K562 (cell line): ENCODE results near the gene TRIP10. TPM values are rescaled to one million over a fixed set of nuclear protein-coding genes. Genes with fewer than 3 reads are reported as not detected.

Experiments used
- ATAC-seq: fragments of 200-7000 bp; cut with Tn5 transposase; 3 replicates; pipeline ENCODE4 v1.9.1; 2020; ENCODE audit warnings: moderate library complexity
- BruUV-seq: library from RNA; stranded (reverse); fragments of 400-500 nt; replicated peaks from 2 replicates; lab custom pipeline; 2021; lab: Mats Ljungman, UMichigan
- CTCF ChIA-PET: fragments of 300-600 bp; formaldehyde crosslinking; extraction: SDS; loops from one replicate; lab custom pipeline; 2021; ENCODE audit warnings: low intra/inter-chr PET ratio; lab: Yijun Ruan, JAX
- POLR2A ChIA-PET: fragments of 300-600, 350-650 bp; sonication (Branson Sonifier 250); formaldehyde crosslinking; extraction: SDS; loops from one replicate; lab custom pipeline; 2021; ENCODE audit warnings: antibody characterized with exemption, inconsistent platforms; lab: Yijun Ruan, JAX
- DNase-seq, 4 experiments: peaks; one replicate each; pipeline versions ENCODE4 v3.0.0 to v3.0.0-alpha.2; 2011 to 2018; ENCODE audit warnings: low spot score in 3 of 4, mixed read lengths in 3 of 4; ENCODE audit errors: extremely low read depth in 1 of 4
- FAIRE-seq: peaks from 2 replicates; lab custom pipeline; 2011; peaks lifted over from hg19 to GRCh38; lab: Jason Lieb, UNC
- H2AFZ ChIP-seq: 2 replicates; pipeline ENCODE4 v1.6.0; 2011; ENCODE audit warnings: low read depth, low read length, control low read depth, inconsistent platforms
- H3K27ac ChIP-seq: fragments of 200-600 bp; 3 replicates; pipeline ENCODE4 v1.8.0; 2011; ENCODE audit warnings: low read depth, mild to moderate bottlenecking, control low read depth, inconsistent platforms, low read length, moderate library complexity, mixed read lengths; ENCODE audit errors: extremely low read depth
- H3K27me3 ChIP-seq, 2 experiments: fragments of 300-600 bp in 1 of 2; 2 replicates in 1 of 2; 3 replicates in 1 of 2; pipeline versions ENCODE4 v1.6.0 to v1.8.0; 2011; ENCODE audit warnings: inconsistent platforms in 2 of 2, low read length in 2 of 2, mild to moderate bottlenecking in 1 of 2, mixed read lengths in 1 of 2, moderate library complexity in 1 of 2; ENCODE audit not compliant: control insufficient read depth in 2 of 2, insufficient read depth in 2 of 2
- H3K36me3 ChIP-seq: fragments of 300-600 bp; 3 replicates; pipeline ENCODE4 v1.8.0; 2011; ENCODE audit warnings: mild to moderate bottlenecking, low read length, inconsistent platforms; ENCODE audit not compliant: control insufficient read depth, insufficient read depth
- H3K4me1 ChIP-seq, 2 experiments: fragments of 200-600 bp in 1 of 2; replicated peaks in 1 of 2; 2 replicates in 1 of 2; 3 replicates in 1 of 2; pipeline versions ENCODE4 v1.5.1 to v1.8.0; 2011; ENCODE audit warnings: inconsistent platforms in 2 of 2, low read length in 2 of 2, mild to moderate bottlenecking in 1 of 2, mixed read lengths in 1 of 2, moderate library complexity in 1 of 2; ENCODE audit not compliant: control insufficient read depth in 2 of 2, insufficient read depth in 2 of 2
- H3K4me2 ChIP-seq: 2 replicates; pipeline ENCODE4 v1.6.1; 2011; ENCODE audit warnings: low read length, control low read depth, inconsistent platforms, mixed read lengths; ENCODE audit not compliant: insufficient read depth
- H3K4me3 ChIP-seq: fragments of 200-600 bp; sonication (generic), shearing (Covaris generic); 2 replicates; pipeline ENCODE4 v1.5.1; 2016; ENCODE audit warnings: control low read depth, inconsistent platforms
- H3K79me2 ChIP-seq: fragments of 200-600 bp; 3 replicates; pipeline ENCODE4 v1.8.0; 2011; ENCODE audit warnings: low read length, inconsistent platforms; ENCODE audit not compliant: control insufficient read depth, insufficient read depth
- H3K9ac ChIP-seq, 2 experiments: 2 replicates each; pipeline versions ENCODE4 v1.6.0 to v1.6.1; 2011; ENCODE audit warnings: low read depth in 2 of 2, low read length in 2 of 2, control low read depth in 1 of 2, inconsistent platforms in 1 of 2, mild to moderate bottlenecking in 1 of 2, mixed read lengths in 1 of 2; ENCODE audit not compliant: insufficient read depth in 1 of 2
- H3K9me1 ChIP-seq: one replicate; pipeline ENCODE4 v1.6.0; 2011; ENCODE audit warnings: inconsistent platforms, mild to moderate bottlenecking, low read length, moderate library complexity; ENCODE audit not compliant: control insufficient read depth, insufficient read depth
- H3K9me3 ChIP-seq: replicated peaks from 2 replicates; pipeline ENCODE4 v1.5.1; 2011; ENCODE audit warnings: low read depth, low read length, inconsistent platforms; ENCODE audit not compliant: control insufficient read depth, insufficient read depth
- H4K20me1 ChIP-seq: replicated peaks from 2 replicates; pipeline ENCODE4 v1.6.1; 2011; ENCODE audit warnings: low read length, inconsistent platforms, mixed read lengths; ENCODE audit not compliant: control insufficient read depth, insufficient read depth
- ARID4B ChIP-seq: sonication (generic); formaldehyde crosslinking; IDR thresholded peaks from 2 replicates; pipeline ENCODE4 v1.8.0; 2022; ENCODE audit warnings: mild to moderate bottlenecking, missing genetic modification reagents
- CEBPB ChIP-seq: fragments of 450-650 bp; IDR thresholded peaks from 2 replicates; pipeline ENCODE4 v1.6.1; 2016; ENCODE audit warnings: missing genetic modification characterization, missing compliant biosample characterization
- DPF2 ChIP-seq: fragments of 450-650 bp; IDR thresholded peaks from 2 replicates; pipeline ENCODE4 v1.6.1; 2016
- GABPB2 ChIP-seq: fragments of 250-450 bp; sonication (Bioruptor Pico); conservative IDR thresholded peaks from 2 replicates; pipeline ENCODE4 v1.5.1; 2021; ENCODE audit warnings: mild to moderate bottlenecking
- GTF2B ChIP-seq: IDR thresholded peaks from 2 replicates; pipeline ENCODE4 v1.6.1; 2011; ENCODE audit not compliant: insufficient read length; ENCODE audit errors: extremely low read depth
- MAFF ChIP-seq: IDR thresholded peaks from 2 replicates; pipeline ENCODE4 v1.6.1; 2012; ENCODE audit warnings: low read length, improper control_type of control experiment
- NR2F6 ChIP-seq: fragments of 450-650 bp; formaldehyde crosslinking; IDR thresholded peaks from 2 replicates; pipeline ENCODE4 v1.4.0; 2020; ENCODE audit warnings: mild to moderate bottlenecking
- POLR2AphosphoS2 ChIP-seq: IDR thresholded peaks from 2 replicates; pipeline ENCODE4 v1.6.1; 2012; ENCODE audit warnings: low read length, improper control_type of control experiment
- U2AF1 ChIP-seq: fragments of 200-400 bp; formaldehyde crosslinking; optimal IDR thresholded peaks from 2 replicates; pipeline ENCODE3; 2017; ENCODE audit warnings: mild to moderate bottlenecking, low read depth, low read length, moderate library complexity
- ZNF121 ChIP-seq: sonication (generic); formaldehyde crosslinking; conservative IDR thresholded peaks from 2 replicates; pipeline ENCODE4 v1.8.0; 2022; ENCODE audit warnings: missing genetic modification reagents
- ZNF263 ChIP-seq: sonication (generic); formaldehyde crosslinking; IDR thresholded peaks from 2 replicates; pipeline ENCODE4 v1.8.0; 2022; ENCODE audit warnings: mild to moderate bottlenecking, missing genetic modification reagents, borderline replicate concordance
- ZNF655 ChIP-seq: fragments of 250-450 bp; sonication (Bioruptor Pico); IDR thresholded peaks from 2 replicates; pipeline ENCODE4 v1.5.0; 2021
- WGBS: fragments of 100-300 bp; shearing (Covaris generic); methylation state at CpG from one replicate; pipeline ENCODE4 v1.1.6; 2016; ENCODE audit warnings: low coverage, mixed read lengths; ENCODE audit not compliant: insufficient coverage; ENCODE audit errors: missing lambda C conversion rate; 5-methylcytosine and 5-hydroxymethylcytosine counted together
- in situ Hi-C: fragments of 300-500 bp; cut with MboI; formaldehyde crosslinking; loops from 4 replicates; pipeline ENCODE4 v1.15.0; 2018; ENCODE audit warnings: inconsistent platforms, mixed read lengths
- intact Hi-C: fragments of 100-400 bp; cut with micrococcal nuclease; formaldehyde crosslinking; loops from 2 replicates; pipeline ENCODE4 v1.14.2; 2022
- polyA plus RNA-seq, 8 experiments: library from polyadenylated mRNA; depleted of rRNA in 4 of 8; stranded (reverse) in 5 of 8; unstranded in 3 of 8; fragments of >200 nt; fragmentation: Nextera tagmentation in 2 of 8; fragmentation: Illumina TruSeq in 1 of 8; extraction: Ambion mirVana in 2 of 8; extraction: Trizol in 1 of 8; gene quantifications; 2 replicates each; pipeline versions ENCODE4 v1.2.1 to v1.2.3, GENCODE V29; 2011 to 2014; ENCODE audit warnings: inconsistent platforms in 1 of 8, missing spikeins in 1 of 8
- total RNA-seq, 7 experiments: library from RNA; depleted of rRNA in 6 of 7; stranded (reverse); fragments of >200 nt in 6 of 7; fragmentation: Illumina TruSeq in 2 of 7; extraction: Trizol in 2 of 7; gene quantifications; 2 replicates each; pipeline versions ENCODE4 v1.2.1 to v1.2.3, GENCODE V29; 2011 to 2021; ENCODE audit warnings: low replicate concordance in 1 of 7
- TF ChIP-seq, protein P1 (sequence below): fragments of 450-650 bp; formaldehyde crosslinking; IDR thresholded peaks from 2 replicates; pipeline ENCODE4 v1.4.0; 2020; ENCODE audit warnings: mild to moderate bottlenecking, mixed read lengths

Gene TRIP10
- total and polyA plus RNA-seq, 9 of the 15 experiments (the other 6 are each of a cell fraction or from before 2014, with no cell fraction given), result 1.2 to 66.8 (median 36.1) TPM

- peaks cover 14% of the 10 kb centered on the region; the same call in 2 of the 3 replicates for H3K79me2 ChIP-seq
- ATAC-seq, result no peak
- ChIA-PET POLR2A (interaction anchor here (0.6 kb wide), 1 partner anchor 12 kb away, joined by 3 read pairs; no protein-coding TSS in a partner anchor), CTCF (no interaction called here)
- H3K4me2 ChIP-seq, result no peak overlapping the region
- no peaks in the 10 kb centered on the region for H3K9me1 ChIP-seq
- BruUV-seq, result TSS peak; percentile 25
- H3K4me1 ChIP-seq, result peaks cover 6 to 30% of the 10 kb centered on the region in 2 experiments; a peak in 4 of 5 replicates
- in situ Hi-C loops, result no loop called here
- H3K4me3 ChIP-seq, result no peak overlapping the region
- no peak for DNase-seq
- H3K9ac ChIP-seq, result no peak overlapping the region
- no peak overlapping the region for H3K27ac ChIP-seq
- WGBS, result 80% methylated on average over 4 of the region's 4 CpGs
- no peak for TF ChIP-seq GABPB2 (CRISPR knock-in tag)
- TF ChIP-seq, protein P1, sequence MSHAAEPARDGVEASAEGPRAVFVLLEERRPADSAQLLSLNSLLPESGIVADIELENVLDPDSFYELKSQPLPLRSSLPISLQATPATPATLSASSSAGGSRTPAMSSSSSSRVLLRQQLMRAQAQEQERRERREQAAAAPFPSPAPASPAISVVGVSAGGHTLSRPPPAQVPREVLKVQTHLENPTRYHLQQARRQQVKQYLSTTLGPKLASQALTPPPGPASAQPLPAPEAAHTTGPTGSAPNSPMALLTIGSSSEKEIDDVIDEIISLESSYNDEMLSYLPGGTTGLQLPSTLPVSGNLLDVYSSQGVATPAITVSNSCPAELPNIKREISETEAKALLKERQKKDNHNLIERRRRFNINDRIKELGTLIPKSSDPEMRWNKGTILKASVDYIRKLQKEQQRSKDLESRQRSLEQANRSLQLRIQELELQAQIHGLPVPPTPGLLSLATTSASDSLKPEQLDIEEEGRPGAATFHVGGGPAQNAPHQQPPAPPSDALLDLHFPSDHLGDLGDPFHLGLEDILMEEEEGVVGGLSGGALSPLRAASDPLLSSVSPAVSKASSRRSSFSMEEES (CRISPR knock-in tag), result no peak
- no peak for TF ChIP-seq GTF2B
- no peak for TF ChIP-seq ZNF121 (CRISPR knock-in tag)
- no peak for TF ChIP-seq CEBPB
- TF ChIP-seq ZNF655, result no peak
- TF ChIP-seq MAFF, result no peak
- TF ChIP-seq DPF2, result no peak
- no peak for TF ChIP-seq ZNF263 (CRISPR knock-in tag)
- TF ChIP-seq NR2F6 (CRISPR knock-in tag), result no peak
- no peak for TF ChIP-seq U2AF1
- no peak for TF ChIP-seq POLR2AphosphoS2
- TF ChIP-seq ARID4B (CRISPR knock-in tag), result no peak
- H3K36me3 ChIP-seq, result no peaks in the 10 kb centered on the region
- H3K27me3 ChIP-seq, result no peaks in the 10 kb centered on the region
- FAIRE-seq, result no peak
- intact Hi-C loops, result no loop called here
- H4K20me1 ChIP-seq, result 0 out of 2 replicates have a peak, but pooled peaks cover 3% of the 10 kb centered on the region
- H2AFZ ChIP-seq, result no peak overlapping the region
- H3K9me3 ChIP-seq, result no peaks in the 10 kb centered on the region
These were observed 37.5 kb downstream of the TRIP10 start for GRCh38 chr19:6776999-6777398.
